ENCODE results near the gene PHACTR3. TPM values are rescaled to one million over a fixed set of nuclear protein-coding genes. Genes with fewer than 3 reads are reported as not detected.

PHACTR3 gene
- total RNA-seq, 4 donors from 2014 or later, result 5.4 to 15.9 (median 10.0) TPM

DNA sequence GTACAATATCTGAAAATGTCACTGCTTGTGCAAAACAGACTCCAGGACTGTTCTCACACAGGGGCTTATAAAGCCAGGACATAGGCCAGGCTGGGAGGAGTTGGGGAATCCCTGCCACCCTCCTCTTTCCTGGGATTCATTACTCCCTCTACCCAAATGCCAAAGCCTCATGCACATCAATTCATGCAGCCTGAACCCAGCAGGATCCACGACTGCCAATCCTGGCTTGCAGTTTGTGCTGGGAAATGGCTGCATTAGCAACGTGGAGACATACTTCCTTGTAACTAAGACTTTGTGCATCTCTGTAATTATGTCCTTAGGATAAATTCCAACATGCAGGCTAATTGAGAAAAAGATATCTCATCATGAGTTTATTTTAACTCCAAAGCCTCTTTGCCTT is 185.3 kb downstream of the PHACTR3 start:
- Histone ChIP-seq H3K4me3 (no peak overlapping the region), H3K27ac (no peak overlapping the region), H3K9me3 (peaks cover 0 to 22% (median 2%) of the 10 kb centered on the region in 4 donors), H3K27me3 (no peaks in the 10 kb centered on the region), H3K4me1 (no peaks in the 10 kb centered on the region), H3K36me3 (no peaks in the 10 kb centered on the region)
- DNase-seq (ENCODE audit: low spot score in 2 of 2), result peak in 1 of 2 donors; percentile 1
- 27 to 43% methylated on average over 2 of the region's 2 CpGs for WGBS, 2 donors
- TF ChIP-seq EP300 (IDR thresholded peaks at IDR 0.05) (no peak), CTCF (IDR thresholded peaks at IDR 0.05) (no peak), POLR2A (IDR thresholded peaks at IDR 0.05) (no peak)

DNA sequence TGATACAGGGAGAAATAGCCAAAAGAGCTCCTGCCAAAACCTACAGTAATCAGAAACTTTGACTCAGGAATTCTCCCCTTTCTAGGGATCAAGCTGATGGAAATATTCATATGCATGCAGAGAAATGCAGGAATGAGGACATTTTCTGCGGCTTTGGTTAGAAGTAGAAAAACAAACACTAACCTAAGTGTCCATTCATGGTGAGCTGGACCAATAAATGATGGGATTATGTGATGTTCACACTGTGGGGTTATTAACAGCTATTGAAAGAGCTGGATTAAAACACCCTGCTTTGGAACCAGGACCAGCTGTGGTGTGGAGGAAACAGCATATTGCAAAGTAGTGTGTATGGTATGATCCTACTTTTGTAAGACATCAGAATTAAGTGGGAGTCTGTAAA is 186.0 kb downstream of the PHACTR3 start:
- H3K4me1 ChIP-seq, result no peaks in the 10 kb centered on the region
- TF ChIP-seq POLR2A (IDR thresholded peaks at IDR 0.05) (no peak), CTCF (IDR thresholded peaks at IDR 0.05) (no peak), EP300 (IDR thresholded peaks at IDR 0.05) (no peak)

DNA sequence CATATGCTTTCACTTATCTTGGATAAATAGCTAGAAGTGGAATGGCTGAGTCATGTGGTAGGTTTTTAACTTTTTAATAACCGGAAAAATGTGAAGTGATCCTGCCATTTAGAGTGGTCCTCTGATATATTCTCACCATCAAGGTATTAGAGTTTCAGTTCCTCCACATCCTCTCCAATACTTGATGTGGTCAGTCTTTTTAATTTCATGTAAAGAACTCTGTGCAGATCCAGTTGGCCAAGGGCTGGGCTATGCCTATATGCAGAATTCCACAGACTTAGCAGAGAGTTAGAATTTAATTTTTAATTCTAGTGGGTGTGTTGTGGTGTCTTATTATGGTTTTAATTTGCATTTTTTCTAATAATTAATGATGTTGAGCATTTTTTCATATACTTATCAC is 188.0 kb downstream of the PHACTR3 start:
- no peak for TF ChIP-seq CTCF (IDR thresholded peaks at IDR 0.05)
- no peak for TF ChIP-seq EP300 (IDR thresholded peaks at IDR 0.05)
- no peak for TF ChIP-seq POLR2A (IDR thresholded peaks at IDR 0.05)
- no peak for DNase-seq (ENCODE audit: low spot score in 2 of 2)
- H3K4me3 ChIP-seq, result no peak overlapping the region
- H3K27me3 ChIP-seq, result no peaks in the 10 kb centered on the region
- no peaks in the 10 kb centered on the region for H3K36me3 ChIP-seq
- no peaks in the 10 kb centered on the region for H3K4me1 ChIP-seq
- 100% methylated on average over 1 of the region's 1 CpG for WGBS, 2 donors
- peaks cover 0 to 41% (median 5%) of the 10 kb centered on the region in 4 donors for H3K9me3 ChIP-seq
- no peak overlapping the region for H3K27ac ChIP-seq

More for the DNA sequence above, 186.0 kb downstream of the PHACTR3 start:
- Histone ChIP-seq H3K9me3 (peaks cover 0 to 22% (median 2%) of the 10 kb centered on the region in 4 donors), H3K27ac (no peak overlapping the region), H3K4me3 (no peak overlapping the region), H3K27me3 (no peaks in the 10 kb centered on the region), H3K36me3 (no peaks in the 10 kb centered on the region)
- DNase-seq (ENCODE audit: low spot score in 2 of 2), result no peak
- 33 to 56% methylated on average over 1 of the region's 1 CpG for WGBS, 2 donors

DNA sequence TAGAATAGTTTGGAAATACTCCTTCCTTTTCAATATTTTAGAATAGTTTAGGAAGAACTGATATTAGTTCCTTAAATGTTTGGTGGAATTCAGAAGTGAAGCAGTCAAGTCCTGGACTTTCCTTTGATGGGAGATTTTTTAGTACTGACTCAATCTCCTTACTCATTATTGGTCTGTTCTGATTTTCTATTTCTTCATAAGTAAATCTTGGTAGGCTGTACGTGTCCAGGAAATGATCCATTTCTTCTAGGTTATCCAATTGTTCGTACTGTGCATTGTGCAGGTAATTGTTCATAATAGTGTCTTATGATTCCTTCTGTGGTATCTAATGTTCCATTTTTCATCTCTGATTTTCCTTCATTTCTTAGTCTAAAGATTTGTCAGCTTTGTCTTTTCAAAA is 190.2 kb downstream of the PHACTR3 start:
- WGBS, 2 donors, result 70 to 73% methylated on average over 2 of the region's 2 CpGs
- H3K9me3 ChIP-seq, result peaks cover 0 to 51% (median 6%) of the 10 kb centered on the region in 4 donors

DNA sequence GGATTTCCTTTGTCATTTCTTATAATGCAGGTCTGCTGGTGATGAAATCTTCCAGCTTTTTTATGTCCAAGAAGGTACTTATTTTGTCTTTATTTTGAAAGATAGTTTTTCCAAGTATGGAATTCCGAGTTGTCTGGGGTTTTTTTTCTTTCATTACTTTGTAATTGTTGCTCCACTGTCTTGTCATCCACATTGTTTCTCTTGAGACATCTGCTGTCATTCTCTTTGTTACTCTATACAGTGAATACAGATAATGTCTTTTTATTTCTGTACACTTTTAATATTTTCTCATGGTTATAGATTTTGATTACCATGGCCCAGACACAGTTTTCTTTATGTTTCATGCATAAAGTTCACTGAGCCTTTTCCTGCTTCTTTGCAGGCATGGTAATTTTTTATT is 196.0 kb downstream of the PHACTR3 start:
- Histone ChIP-seq H3K4me3 (no peak overlapping the region), H3K4me1 (peaks cover 0 to 9% (median 0%) of the 10 kb centered on the region in 4 donors), H3K27ac (no peak overlapping the region), H3K36me3 (no peaks in the 10 kb centered on the region), H3K27me3 (no peaks in the 10 kb centered on the region), H3K9me3 (peaks cover 0 to 44% (median 7%) of the 10 kb centered on the region in 4 donors)
- no peak for DNase-seq (ENCODE audit: low spot score in 2 of 2)
- TF ChIP-seq POLR2A (IDR thresholded peaks at IDR 0.05), result no peak
- no peak for TF ChIP-seq EP300 (IDR thresholded peaks at IDR 0.05)
- no peak for TF ChIP-seq CTCF (IDR thresholded peaks at IDR 0.05)
- 65 to 67% methylated on average over 1 of the region's 1 CpG for WGBS, 2 donors

More for the DNA sequence above, 190.2 kb downstream of the PHACTR3 start:
- Histone ChIP-seq H3K4me3 (no peak overlapping the region), H3K27me3 (no peaks in the 10 kb centered on the region), H3K36me3 (no peaks in the 10 kb centered on the region), H3K27ac (no peak overlapping the region), H3K4me1 (no peaks in the 10 kb centered on the region)
- DNase-seq (ENCODE audit: low spot score in 2 of 2), result no peak
- TF ChIP-seq EP300 (IDR thresholded peaks at IDR 0.05), result no peak
- no peak for TF ChIP-seq CTCF (IDR thresholded peaks at IDR 0.05)
- no peak for TF ChIP-seq POLR2A (IDR thresholded peaks at IDR 0.05)

All from tibial nerve (tissue), 4 donors.